ENCODE data around the gene APCDD1. TPM values are rescaled to one million over a fixed set of nuclear protein-coding genes. Genes with fewer than 3 reads are reported as not detected.
A peak's percentile ranks its signal among the peaks of the same experiment; 100 is the strongest.

APCDD1 gene
- total RNA-seq, 3 donors from 2014 or later (not counting 1 experiment from before 2014, with no cell fraction given): 0.13 TPM; not detected in 2

GRCh38 chr18:10454681-10455557, 484 bp downstream of the APCDD1 start:
- no peak for TF ChIP-seq CTCF (IDR thresholded peaks at IDR 0.05)
- WGBS (ENCODE audit: insufficient coverage): 2% methylated on average over 94 of the region's 94 CpGs

GRCh38 chr18:10455726-10456453, 1.5 kb downstream of the APCDD1 start:
- H3K27ac ChIP-seq (ENCODE audit: low read length): no peak overlapping the region
- 48% methylated on average over 16 of the region's 16 CpGs for WGBS (ENCODE audit: insufficient coverage)

More at GRCh38 chr18:10454681-10455557, 484 bp downstream of the APCDD1 start:
- Mint-ChIP-seq H3K9me3 (no peaks in the 10 kb centered on the region), H3K36me3 (no peaks in the 10 kb centered on the region), H3K4me3 (no peak overlapping the region), H3K4me1 (no peaks in the 10 kb centered on the region), H3K27me3 (ENCODE audit: low read depth in 2 of 2) (peaks cover 44 to 73% of the 10 kb centered on the region in 2 donors), H3K27ac (no peak overlapping the region)
- no peak for DNase-seq
- Histone ChIP-seq H3K27me3 (ENCODE audit: control insufficient read depth, insufficient read depth, low read length) (peaks cover 16% of the 10 kb centered on the region), H3K9me3 (ENCODE audit: control insufficient read depth, insufficient read depth, low read length) (no peaks in the 10 kb centered on the region), H3K27ac (ENCODE audit: low read length) (no peak overlapping the region), H3K4me3 (ENCODE audit: low read length) (no peak overlapping the region), H3K36me3 (ENCODE audit: control insufficient read depth, insufficient read depth, low read length) (no peaks in the 10 kb centered on the region), H3K4me1 (ENCODE audit: control insufficient read depth, insufficient read depth, low read length) (no peaks in the 10 kb centered on the region)
- intact Hi-C loops (cut with micrococcal nuclease): no loop called here
- peak in 1 of 3 donors; percentile 13 for ATAC-seq

GRCh38 chr18:10456718-10457117, 2.3 kb downstream of the APCDD1 start:
- peaks cover 16% of the 10 kb centered on the region for H3K27me3 ChIP-seq (ENCODE audit: control insufficient read depth, insufficient read depth, low read length)
- no peaks in the 10 kb centered on the region for H3K4me1 ChIP-seq (ENCODE audit: control insufficient read depth, insufficient read depth, low read length)
- TF ChIP-seq CTCF (IDR thresholded peaks at IDR 0.05): no peak
- WGBS (ENCODE audit: insufficient coverage): 94% methylated on average over 4 of the region's 4 CpGs
- H3K36me3 ChIP-seq (ENCODE audit: control insufficient read depth, insufficient read depth, low read length): no peaks in the 10 kb centered on the region
- H3K9me3 ChIP-seq (ENCODE audit: control insufficient read depth, insufficient read depth, low read length): no peaks in the 10 kb centered on the region
- intact Hi-C loops (cut with micrococcal nuclease): no loop called here
- ATAC-seq (no peak), DNase-seq (no peak)
- Mint-ChIP-seq H3K4me3 (no peak overlapping the region), H3K27me3 (ENCODE audit: low read depth in 2 of 2) (peaks cover 38 to 69% of the 10 kb centered on the region in 2 donors), H3K36me3 (no peaks in the 10 kb centered on the region), H3K27ac (no peak overlapping the region), H3K9me3 (no peaks in the 10 kb centered on the region), H3K4me1 (no peaks in the 10 kb centered on the region)
- no peak overlapping the region for H3K27ac ChIP-seq (ENCODE audit: low read length)
- no peak overlapping the region for H3K4me3 ChIP-seq (ENCODE audit: low read length)

More at GRCh38 chr18:10455726-10456453, 1.5 kb downstream of the APCDD1 start:
- no peak for TF ChIP-seq CTCF (IDR thresholded peaks at IDR 0.05)
- Mint-ChIP-seq H3K9me3 (no peaks in the 10 kb centered on the region), H3K27me3 (ENCODE audit: low read depth in 2 of 2) (peaks cover 39 to 65% of the 10 kb centered on the region in 2 donors), H3K4me1 (no peaks in the 10 kb centered on the region), H3K36me3 (no peaks in the 10 kb centered on the region), H3K4me3 (no peak overlapping the region), H3K27ac (no peak overlapping the region)
- intact Hi-C loops (cut with micrococcal nuclease): no loop called here
- Histone ChIP-seq H3K4me1 (ENCODE audit: control insufficient read depth, insufficient read depth, low read length) (no peaks in the 10 kb centered on the region), H3K27me3 (ENCODE audit: control insufficient read depth, insufficient read depth, low read length) (peaks cover 16% of the 10 kb centered on the region), H3K9me3 (ENCODE audit: control insufficient read depth, insufficient read depth, low read length) (no peaks in the 10 kb centered on the region), H3K36me3 (ENCODE audit: control insufficient read depth, insufficient read depth, low read length) (no peaks in the 10 kb centered on the region), H3K4me3 (ENCODE audit: low read length) (no peak overlapping the region)
- ATAC-seq (no peak), DNase-seq (no peak)

Data from natural killer cell (primary cell).